ENCODE results near the gene TLE2. TPM values are rescaled to one million over a fixed set of nuclear protein-coding genes. Genes with fewer than 3 reads are reported as not detected.

The TLE2 gene
- polyA plus RNA-seq, 1 of the 3 experiments (the other 2 are of a cell fraction) = 2.3 TPM

GRCh38 chr19:3003046-3003445, 26.0 kb downstream of the TLE2 start:
- H4K20me1 ChIP-seq (ENCODE audit: insufficient read depth) = no peaks in the 10 kb centered on the region
- peaks cover 0 to 9% of the 10 kb centered on the region in 2 experiments; a peak in 1 of 4 replicates for H3K4me1 ChIP-seq (ENCODE audit: control insufficient read depth in 1 of 2, insufficient read depth in 2 of 2, low read depth in 1 of 2, low read length in 1 of 2)
- TF ChIP-seq NRF1 (IDR thresholded peaks at IDR 0.05; ENCODE audit: low read depth, low read length) = no peak
- TF ChIP-seq YY1 (IDR thresholded peaks at IDR 0.05; ENCODE audit: low read depth) = no peak
- peak in 1 of 2 experiments; percentile 80; a peak in 2 of 4 replicates for TF ChIP-seq EP300 (IDR thresholded peaks at IDR 0.05; ENCODE audit: borderline replicate concordance in 1 of 2, low read depth in 1 of 2, low read length in 1 of 2)
- no peak overlapping the region for H2AFZ ChIP-seq (ENCODE audit: low read depth)
- peaks cover 14% of the 10 kb centered on the region; the same call in 1 of the 2 replicates for H3K27me3 ChIP-seq (ENCODE audit: insufficient read depth)
- no peaks in the 10 kb centered on the region for H3K79me2 ChIP-seq (ENCODE audit: insufficient read depth)
- peak; percentile 55 for DNase-seq
- H3K36me3 ChIP-seq (replicated peaks in 1 of 2; ENCODE audit: control insufficient read depth in 1 of 2, insufficient read depth in 2 of 2, low read length in 1 of 2) = no peaks in the 10 kb centered on the region
- ChIA-PET CTCF (no interaction called here), POLR2A (no interaction called here)
- H3K4me2 ChIP-seq = no peak overlapping the region
- no peaks in the 10 kb centered on the region for H3K9me3 ChIP-seq
- H3K4me3 ChIP-seq (ENCODE audit: low read depth in 2 of 2, low read length in 1 of 2) = no peak overlapping the region
- no peak overlapping the region for H3K27ac ChIP-seq (ENCODE audit: low read depth in 2 of 2, low read length in 1 of 2)
- H3F3A ChIP-seq (replicated peaks; ENCODE audit: insufficient read depth) = no peaks in the 10 kb centered on the region
- WGBS (ENCODE audit: low lambda C conversion rate) = 85% methylated on average over 6 of the region's 7 CpGs
- H3K9me2 ChIP-seq = no peaks in the 10 kb centered on the region
- no peak overlapping the region for H3K9ac ChIP-seq

DNA sequence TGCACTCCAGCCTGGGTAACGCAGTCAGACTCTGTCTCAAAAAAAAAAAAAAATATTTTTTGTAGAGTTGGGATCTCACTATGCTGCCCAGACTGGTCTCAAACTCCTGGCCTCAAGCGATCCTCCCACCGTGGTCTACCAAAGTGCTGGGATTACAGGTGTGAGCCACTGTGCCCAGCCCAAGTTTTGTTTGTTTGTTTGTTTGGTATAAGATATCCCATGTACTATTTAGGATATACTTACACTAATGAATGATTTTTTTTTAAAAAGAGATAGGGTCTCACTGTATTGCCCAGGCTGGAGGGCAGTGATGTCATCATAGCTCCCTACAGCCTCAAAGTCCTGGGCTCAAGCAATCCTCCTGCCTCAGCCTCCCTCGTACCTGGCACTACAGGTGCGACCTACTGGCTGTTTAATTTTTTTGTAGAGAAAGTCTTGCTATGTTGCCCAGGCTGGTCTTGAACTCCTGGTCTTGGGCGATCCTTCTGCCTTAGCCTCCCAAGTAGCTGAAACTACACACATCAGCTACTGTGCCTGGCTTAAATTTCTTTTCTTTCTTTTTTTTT, 27.8 kb downstream of the TLE2 start:
- Histone ChIP-seq H4K20me1 (ENCODE audit: insufficient read depth) (no peaks in the 10 kb centered on the region), H3K36me3 (replicated peaks in 1 of 2; ENCODE audit: control insufficient read depth in 1 of 2, insufficient read depth in 2 of 2, low read length in 1 of 2) (no peaks in the 10 kb centered on the region), H3K4me1 (ENCODE audit: control insufficient read depth in 1 of 2, insufficient read depth in 2 of 2, low read depth in 1 of 2, low read length in 1 of 2) (peaks cover 0 to 9% of the 10 kb centered on the region in 2 experiments; a peak in 1 of 4 replicates), H3F3A (replicated peaks; ENCODE audit: insufficient read depth) (no peaks in the 10 kb centered on the region), H2AFZ (ENCODE audit: low read depth) (no peak overlapping the region), H3K4me3 (ENCODE audit: low read depth in 2 of 2, low read length in 1 of 2) (no peak overlapping the region), H3K27ac (ENCODE audit: low read depth in 2 of 2, low read length in 1 of 2) (no peak overlapping the region), H3K79me2 (ENCODE audit: insufficient read depth) (no peaks in the 10 kb centered on the region), H3K4me2 (no peak overlapping the region), H3K9me3 (no peaks in the 10 kb centered on the region), H3K9ac (no peak overlapping the region), H3K27me3 (ENCODE audit: insufficient read depth) (peaks cover 14% of the 10 kb centered on the region; the same call in 1 of the 2 replicates), H3K9me2 (no peaks in the 10 kb centered on the region)
- TF ChIP-seq TCF12 (IDR thresholded peaks at IDR 0.05) (no peak), FOSL2 (IDR thresholded peaks at IDR 0.05; ENCODE audit: borderline replicate concordance, low read depth) (no peak), TEAD4 (IDR thresholded peaks at IDR 0.05; ENCODE audit: borderline replicate concordance, insufficient read depth) (no peak), EP300 (IDR thresholded peaks at IDR 0.05; ENCODE audit: borderline replicate concordance in 1 of 2, low read depth in 1 of 2, low read length in 1 of 2) (no peak), RXRA (IDR thresholded peaks at IDR 0.05; ENCODE audit: borderline replicate concordance, low read depth) (no peak), MEF2A (IDR thresholded peaks at IDR 0.05; ENCODE audit: borderline replicate concordance, low read depth) (no peak), ZBTB33 (IDR thresholded peaks at IDR 0.05; ENCODE audit: borderline replicate concordance, low read depth) (no peak), PBX3 (IDR thresholded peaks at IDR 0.05) (no peak), USF1 (IDR thresholded peaks at IDR 0.05; ENCODE audit: borderline replicate concordance, low read depth) (no peak), EZH2phosphoT487 (IDR thresholded peaks at IDR 0.05; ENCODE audit: borderline replicate concordance, low read depth) (no peak), RCOR1 (IDR thresholded peaks at IDR 0.05; ENCODE audit: low read length) (no peak), SIN3A (IDR thresholded peaks at IDR 0.05; ENCODE audit: borderline replicate concordance, low read depth, low read length) (no peak), RAD21 (IDR thresholded peaks at IDR 0.05; ENCODE audit: low read length) (no peak)
- TF ChIP-seq, protein P1, sequence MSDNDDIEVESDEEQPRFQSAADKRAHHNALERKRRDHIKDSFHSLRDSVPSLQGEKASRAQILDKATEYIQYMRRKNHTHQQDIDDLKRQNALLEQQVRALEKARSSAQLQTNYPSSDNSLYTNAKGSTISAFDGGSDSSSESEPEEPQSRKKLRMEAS (IDR thresholded peaks at IDR 0.05; ENCODE audit: low read depth) = no peak
- TF ChIP-seq, protein P2, sequence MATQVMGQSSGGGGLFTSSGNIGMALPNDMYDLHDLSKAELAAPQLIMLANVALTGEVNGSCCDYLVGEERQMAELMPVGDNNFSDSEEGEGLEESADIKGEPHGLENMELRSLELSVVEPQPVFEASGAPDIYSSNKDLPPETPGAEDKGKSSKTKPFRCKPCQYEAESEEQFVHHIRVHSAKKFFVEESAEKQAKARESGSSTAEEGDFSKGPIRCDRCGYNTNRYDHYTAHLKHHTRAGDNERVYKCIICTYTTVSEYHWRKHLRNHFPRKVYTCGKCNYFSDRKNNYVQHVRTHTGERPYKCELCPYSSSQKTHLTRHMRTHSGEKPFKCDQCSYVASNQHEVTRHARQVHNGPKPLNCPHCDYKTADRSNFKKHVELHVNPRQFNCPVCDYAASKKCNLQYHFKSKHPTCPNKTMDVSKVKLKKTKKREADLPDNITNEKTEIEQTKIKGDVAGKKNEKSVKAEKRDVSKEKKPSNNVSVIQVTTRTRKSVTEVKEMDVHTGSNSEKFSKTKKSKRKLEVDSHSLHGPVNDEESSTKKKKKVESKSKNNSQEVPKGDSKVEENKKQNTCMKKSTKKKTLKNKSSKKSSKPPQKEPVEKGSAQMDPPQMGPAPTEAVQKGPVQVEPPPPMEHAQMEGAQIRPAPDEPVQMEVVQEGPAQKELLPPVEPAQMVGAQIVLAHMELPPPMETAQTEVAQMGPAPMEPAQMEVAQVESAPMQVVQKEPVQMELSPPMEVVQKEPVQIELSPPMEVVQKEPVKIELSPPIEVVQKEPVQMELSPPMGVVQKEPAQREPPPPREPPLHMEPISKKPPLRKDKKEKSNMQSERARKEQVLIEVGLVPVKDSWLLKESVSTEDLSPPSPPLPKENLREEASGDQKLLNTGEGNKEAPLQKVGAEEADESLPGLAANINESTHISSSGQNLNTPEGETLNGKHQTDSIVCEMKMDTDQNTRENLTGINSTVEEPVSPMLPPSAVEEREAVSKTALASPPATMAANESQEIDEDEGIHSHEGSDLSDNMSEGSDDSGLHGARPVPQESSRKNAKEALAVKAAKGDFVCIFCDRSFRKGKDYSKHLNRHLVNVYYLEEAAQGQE (IDR thresholded peaks at IDR 0.05; ENCODE audit: low read depth, low read length) = no peak
- TF ChIP-seq, protein P3, sequence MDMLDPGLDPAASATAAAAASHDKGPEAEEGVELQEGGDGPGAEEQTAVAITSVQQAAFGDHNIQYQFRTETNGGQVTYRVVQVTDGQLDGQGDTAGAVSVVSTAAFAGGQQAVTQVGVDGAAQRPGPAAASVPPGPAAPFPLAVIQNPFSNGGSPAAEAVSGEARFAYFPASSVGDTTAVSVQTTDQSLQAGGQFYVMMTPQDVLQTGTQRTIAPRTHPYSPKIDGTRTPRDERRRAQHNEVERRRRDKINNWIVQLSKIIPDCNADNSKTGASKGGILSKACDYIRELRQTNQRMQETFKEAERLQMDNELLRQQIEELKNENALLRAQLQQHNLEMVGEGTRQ (IDR thresholded peaks at IDR 0.05; ENCODE audit: borderline replicate concordance, low read depth, low read length) = no peak
- CTCF ChIA-PET = interaction anchor here (0.9 kb wide), 1 partner anchor 37 kb away, joined by 3 read pairs; no protein-coding TSS in a partner anchor
- DNase-seq = no peak
- 43% methylated on average over 6 of the region's 6 CpGs for WGBS (ENCODE audit: low lambda C conversion rate)
- POLR2A ChIA-PET = no interaction called here
